A172 (cell line): ENCODE data around the gene PROSER2. TPM values are rescaled to one million over a fixed set of nuclear protein-coding genes. Genes with fewer than 3 reads are reported as not detected.
A peak's percentile ranks its signal among the peaks of the same experiment; 100 is the strongest.
"Not testable (repeated sequence)": the region's sequence is repeated elsewhere in the genome, so short reads cannot be mapped to it uniquely, and the experiment has no call there.

ENCODE experiments used
- DNase-seq: peaks from one replicate; pipeline ENCODE4 v3.0.0-alpha.2; 2015; ENCODE audit warnings: low spot score
- total RNA-seq: library from RNA; depleted of rRNA; stranded (reverse); fragments of >200 nt; shearing (Covaris generic); gene quantifications from 2 replicates; pipeline ENCODE4 v1.2.3, GENCODE V29; 2014

PROSER2 gene
- total RNA-seq, 1 experiment from 2014 or later: 18.5 TPM

DNA sequence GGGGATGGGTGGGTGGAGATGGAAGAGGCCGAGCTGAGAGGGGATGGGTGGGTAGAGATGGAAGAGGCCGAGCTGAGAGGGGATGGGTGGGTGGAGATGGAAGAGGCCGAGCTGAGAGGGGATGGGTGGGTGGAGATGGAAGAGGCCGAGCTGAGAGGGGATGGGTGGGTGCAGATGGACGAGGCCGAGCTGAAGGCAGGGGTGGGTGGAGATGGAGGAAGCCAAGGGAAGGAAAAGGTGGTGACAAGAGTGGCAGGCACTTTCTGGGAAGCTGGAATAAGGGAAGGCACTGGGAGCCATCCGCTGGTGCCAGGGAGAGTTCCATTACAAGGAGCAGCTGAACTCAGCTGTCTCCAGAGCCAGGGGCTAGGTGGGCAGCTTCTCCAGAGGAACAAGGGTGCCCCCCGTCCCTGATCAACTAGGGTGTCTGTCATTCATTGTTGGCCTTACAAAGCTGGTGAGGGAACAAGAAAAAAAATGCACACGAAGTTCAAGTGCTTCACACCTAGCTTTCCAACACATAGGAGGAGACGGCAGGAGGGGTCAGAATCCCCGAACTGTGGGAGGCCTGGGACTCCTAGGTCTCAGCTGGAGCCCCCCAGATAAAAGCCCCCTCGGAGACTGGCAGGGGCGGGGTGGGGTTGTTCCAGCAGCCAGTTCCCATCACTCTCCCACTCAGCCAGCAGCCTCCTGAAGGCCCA is 62.4 kb downstream of the PROSER2 start:
- DNase-seq: no peak

GRCh38 chr10:11886138-11886474 is 63.0 kb downstream of the PROSER2 start:
- no peak for DNase-seq

GRCh38 chr10:11886851-11887250 is 63.7 kb downstream of the PROSER2 start:
- DNase-seq: peak; percentile 48

- DNase-seq: no peak
Observed at GRCh38 chr10:11887381-11888227, 64.4 kb downstream of the PROSER2 start.

DNA sequence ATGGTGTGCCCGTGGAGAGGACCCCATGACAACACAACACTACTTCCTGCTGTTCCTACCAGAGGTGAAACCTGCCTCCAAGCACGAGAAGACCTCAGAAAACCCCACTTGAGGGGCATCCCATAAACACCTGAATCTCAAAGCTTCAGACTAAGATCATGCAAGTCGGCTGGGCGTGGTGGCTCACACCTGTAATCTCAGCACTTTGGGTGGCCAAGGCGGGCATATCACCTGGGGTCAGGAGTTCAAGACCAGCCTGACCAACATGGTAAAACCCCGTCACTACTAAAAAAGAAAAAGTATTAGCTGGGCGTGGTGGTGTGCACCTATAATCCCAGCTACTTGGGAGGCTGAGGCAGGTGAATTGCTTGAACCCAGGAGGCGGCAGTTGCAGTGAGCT is 66.1 kb downstream of the PROSER2 start:
- DNase-seq: not testable (repeated sequence)

DNA sequence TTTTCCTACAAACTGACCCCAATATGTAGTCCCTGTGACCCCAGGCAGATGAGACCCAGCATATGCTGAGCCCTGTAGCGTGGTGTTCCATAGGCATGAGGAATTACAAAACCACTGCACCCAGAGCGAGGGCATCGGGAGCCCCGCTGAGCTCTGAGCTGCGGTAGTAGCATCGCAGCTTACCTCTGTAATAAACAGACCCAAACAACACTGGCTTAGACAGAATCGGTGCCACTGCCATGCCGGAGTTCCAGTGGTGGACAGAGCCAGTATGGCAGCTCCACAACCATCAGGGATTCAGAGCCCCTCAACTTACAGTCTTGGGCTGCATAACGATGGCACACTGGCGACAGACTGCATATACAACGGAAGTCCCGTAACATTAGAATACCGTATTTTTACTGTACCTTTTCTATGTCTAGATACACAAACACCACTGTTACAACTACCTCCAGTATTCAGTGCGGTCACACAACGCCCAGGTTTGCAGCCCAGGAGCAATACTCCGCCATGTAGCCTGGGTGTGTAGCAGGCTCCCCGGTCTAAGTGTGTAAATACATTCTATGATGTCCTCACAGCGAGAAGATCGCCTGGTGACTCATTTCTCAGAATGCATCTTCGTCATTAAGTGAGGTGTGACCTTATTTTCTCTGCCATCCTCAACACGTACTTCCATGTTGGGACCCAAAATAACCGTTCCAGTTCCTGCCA is 68.8 kb downstream of the PROSER2 start:
- DNase-seq: no peak

DNA sequence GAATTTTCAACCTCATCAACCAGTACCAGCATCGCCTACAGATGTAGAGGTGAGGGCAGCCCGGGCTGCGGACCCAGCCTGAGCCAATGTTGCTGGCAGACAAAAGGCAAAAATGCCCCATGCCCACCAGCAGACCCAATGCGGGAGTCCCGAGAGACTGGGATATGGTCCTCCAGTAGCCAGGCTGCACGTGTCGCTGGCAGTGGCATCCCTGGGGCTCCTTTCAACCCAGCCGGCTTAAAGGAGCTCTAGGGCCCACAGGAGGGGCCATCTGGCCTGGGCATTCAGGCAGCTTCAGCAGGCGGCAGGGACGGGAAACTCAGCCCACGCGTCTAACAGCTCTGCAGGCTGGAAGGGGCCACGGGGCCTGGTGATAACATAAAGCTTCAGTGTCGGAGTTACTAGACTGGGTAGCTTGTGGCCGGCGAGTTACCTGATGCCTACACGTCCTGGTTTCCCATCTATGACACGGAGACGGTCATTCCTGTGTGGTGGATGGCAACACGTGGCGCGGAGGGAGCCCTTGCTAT is 70.7 kb downstream of the PROSER2 start:
- DNase-seq: no peak

GRCh38 chr10:11894381-11895107 is 71.4 kb downstream of the PROSER2 start:
- no peak for DNase-seq

GRCh38 chr10:11895108-11895466 is 71.9 kb downstream of the PROSER2 start:
- no peak for DNase-seq

DNA sequence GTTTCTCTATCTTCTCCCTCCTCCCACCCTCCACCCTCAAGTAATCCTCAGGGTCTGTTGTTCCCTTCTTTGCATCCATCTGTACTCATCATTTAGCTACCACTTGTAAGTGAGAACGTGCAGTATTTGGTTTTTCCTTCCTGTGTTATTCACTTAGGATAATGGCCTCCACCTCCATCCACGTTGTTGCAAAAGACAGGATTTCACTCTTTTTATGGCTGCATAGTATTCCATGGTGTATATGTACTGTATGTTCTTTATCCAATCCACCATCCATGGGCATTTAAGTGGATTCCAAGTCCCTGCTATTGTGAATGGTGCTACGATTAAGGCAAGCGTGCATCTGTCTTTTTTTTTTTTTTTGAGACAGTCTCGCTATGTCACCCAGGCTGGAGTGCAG is 72.4 kb downstream of the PROSER2 start:
- no peak for DNase-seq

GRCh38 chr10:11896549-11897200 is 73.5 kb downstream of the PROSER2 start:
- no peak for DNase-seq

- no peak for DNase-seq
Observed at GRCh38 chr10:11898033-11898371, 74.8 kb downstream of the PROSER2 start.

DNA sequence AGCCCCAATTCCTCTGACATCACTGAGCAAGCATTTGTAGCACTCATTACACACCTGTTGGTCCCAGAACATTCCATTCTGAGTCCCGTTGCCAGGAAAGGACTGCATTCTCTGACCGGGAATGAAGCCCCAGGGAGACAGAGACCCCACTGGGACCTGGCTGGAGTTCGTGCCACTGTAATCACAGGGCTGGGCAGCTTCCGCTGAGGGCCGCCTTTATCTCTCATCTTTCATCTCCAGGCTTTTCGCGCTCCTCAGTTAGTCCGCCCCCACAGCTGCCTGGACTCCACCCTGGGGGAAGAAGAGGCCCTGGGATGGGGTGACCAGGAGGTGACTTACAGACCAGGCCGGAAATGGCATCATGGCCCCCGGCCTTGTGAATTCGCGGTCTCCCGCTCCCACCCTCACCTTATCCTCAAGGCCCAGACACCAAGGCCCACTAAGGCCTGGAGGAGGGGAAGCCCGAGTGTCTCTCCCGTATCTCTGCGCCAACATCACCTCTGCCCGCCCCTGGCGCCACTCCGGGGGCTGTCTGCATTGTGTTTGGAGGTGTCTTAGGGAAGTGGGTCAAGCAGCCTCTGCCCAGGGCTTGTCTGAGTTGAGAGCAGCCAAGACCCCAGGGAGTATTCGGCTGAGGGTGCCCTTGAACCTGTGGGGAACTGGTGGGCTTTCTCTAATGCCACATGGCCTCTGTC is 75.4 kb downstream of the PROSER2 start:
- peak; percentile 85 for DNase-seq

- no peak for DNase-seq
Observed at GRCh38 chr10:11899067-11899876, 76.1 kb downstream of the PROSER2 start.

DNA sequence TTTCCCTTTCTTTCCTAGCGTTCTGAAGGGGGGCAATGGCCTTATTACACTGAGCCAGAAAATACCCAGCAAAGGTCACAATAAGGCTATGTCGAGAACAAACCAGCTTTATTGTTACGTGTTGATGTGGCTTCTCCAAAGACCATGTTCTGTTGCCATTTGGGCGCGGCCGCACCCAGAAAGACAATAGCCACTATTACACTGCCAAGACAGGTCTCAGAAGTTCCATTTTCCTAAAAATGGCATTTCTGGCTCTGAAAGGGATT is 77.8 kb downstream of the PROSER2 start:
- DNase-seq: no peak

DNA sequence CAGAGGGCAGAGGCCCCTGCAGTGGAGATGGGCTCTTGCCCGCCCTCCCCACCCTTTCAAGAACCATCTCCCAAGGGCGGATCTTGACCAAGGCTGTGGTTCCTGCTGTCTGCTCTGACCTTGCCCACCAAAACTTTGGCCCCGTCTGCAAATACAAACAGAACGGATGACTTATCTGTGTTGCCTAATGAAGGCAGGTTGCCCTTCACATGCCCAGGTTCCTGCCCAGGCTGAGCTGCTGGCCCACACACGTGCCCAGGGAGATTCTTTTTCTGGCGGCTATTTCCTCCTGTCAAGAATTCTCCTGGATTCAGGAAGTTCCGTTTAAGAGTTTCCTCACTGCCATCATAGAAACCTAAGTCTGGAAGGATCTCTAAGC is 78.3 kb downstream of the PROSER2 start:
- no peak for DNase-seq

GRCh38 chr10:11901833-11902475 is 78.8 kb downstream of the PROSER2 start:
- no peak for DNase-seq

GRCh38 chr10:11902646-11903045 is 79.5 kb downstream of the PROSER2 start:
- DNase-seq: no peak

DNA sequence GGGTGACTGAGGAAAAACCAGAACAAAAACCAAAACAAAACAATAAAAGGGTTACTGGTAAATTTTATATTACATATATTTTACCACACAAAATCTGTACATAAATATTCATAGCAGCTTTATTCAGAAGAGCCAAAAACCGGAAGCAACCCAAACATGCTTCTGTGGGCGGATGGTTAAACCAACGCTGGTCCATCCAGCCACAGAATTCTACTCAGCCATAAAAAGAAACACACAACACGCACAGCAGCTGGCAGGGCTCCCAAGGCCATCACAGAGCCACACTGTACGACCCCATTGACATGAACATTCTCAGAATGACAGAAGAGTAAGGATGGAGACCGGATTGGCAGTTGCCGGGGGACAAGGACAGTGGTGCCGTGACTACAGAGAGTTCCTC is 83.6 kb downstream of the PROSER2 start:
- DNase-seq: no peak

DNA sequence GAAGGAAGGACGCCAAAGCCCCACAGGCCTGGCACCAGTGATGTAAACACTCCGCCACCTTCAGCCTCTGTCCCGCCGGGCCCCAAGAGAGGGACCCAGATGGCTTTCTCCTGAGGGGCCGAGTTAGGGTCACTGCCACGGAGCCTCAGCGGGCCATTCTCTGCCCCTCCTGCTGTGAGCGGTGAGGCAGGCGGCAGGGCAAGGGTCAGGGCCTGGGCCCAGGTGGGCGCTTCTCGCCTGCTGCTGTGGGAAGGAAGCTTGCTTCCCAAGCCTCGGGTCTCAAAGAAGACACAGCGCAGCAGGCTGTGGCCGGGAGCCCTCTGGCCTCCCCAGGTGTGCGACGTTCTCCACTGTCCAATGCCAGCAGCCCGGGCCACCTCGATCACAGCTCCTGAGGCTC is 84.8 kb downstream of the PROSER2 start:
- no peak for DNase-seq
